Hematopoietic multipotent progenitor cell treated with erythropoietin and hydrocortisone succinate and interleukin-3 and kit ligand, for 17 days (in vitro differentiated cells): ENCODE results near the gene ANKS4B.

ENCODE experiments used
- DNase-seq: peaks from one replicate; pipeline ENCODE4 v3.0.0-alpha.2; 2015; ENCODE audit warnings: low spot score

The ANKS4B gene

GRCh38 chr16:21300309-21301167, 67.0 kb downstream of the ANKS4B start:
- peak; percentile 84 for DNase-seq

- no peak for DNase-seq
Observed at GRCh38 chr16:21301168-21301894, 67.8 kb downstream of the ANKS4B start.

DNA sequence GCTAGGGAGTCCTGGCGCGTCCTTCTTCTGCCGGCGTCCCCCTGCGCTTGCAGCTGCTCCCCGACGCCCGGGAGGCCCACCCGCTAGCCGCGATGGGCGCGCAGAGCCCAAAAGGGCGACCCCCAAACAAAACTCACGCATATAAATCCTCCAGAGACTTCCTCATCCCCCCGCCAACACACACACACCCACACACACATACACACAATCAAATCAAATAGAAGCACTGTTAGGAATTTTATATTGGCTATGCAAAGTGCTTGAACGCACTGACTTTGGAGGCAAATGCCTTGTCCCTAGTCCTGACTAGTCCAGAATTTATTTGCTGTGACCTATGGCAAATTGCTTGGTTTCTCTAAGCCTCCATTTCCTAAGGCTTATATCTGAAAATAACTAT, 68.4 kb downstream of the ANKS4B start:
- no peak for DNase-seq

DNA sequence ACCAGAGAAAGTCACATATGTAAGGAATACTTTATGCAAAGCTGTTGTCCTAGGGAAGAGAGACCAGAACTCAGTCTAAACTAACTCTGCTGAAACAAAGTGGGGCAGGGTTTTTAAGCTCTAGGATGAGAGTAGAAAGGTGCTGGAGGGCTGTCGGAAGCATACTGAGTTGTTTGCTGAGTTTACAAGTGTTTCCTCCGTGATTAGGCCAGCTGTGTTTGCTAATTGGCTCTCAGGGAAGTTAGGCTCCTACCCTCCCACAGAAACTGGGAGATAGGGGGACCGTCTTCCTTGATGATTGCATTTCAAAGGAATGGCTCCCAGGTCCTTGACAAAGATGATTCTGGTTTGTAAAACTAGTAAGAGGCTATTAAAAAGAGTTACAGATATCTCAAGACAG, 69.0 kb downstream of the ANKS4B start:
- no peak for DNase-seq

- no peak for DNase-seq
Observed at GRCh38 chr16:21302898-21303528, 69.5 kb downstream of the ANKS4B start.
